Daoy (cell line): ENCODE results near the gene SRC. TPM values are rescaled to one million over a fixed set of nuclear protein-coding genes. Genes with fewer than 3 reads are reported as not detected.
A peak's percentile ranks its signal among the peaks of the same experiment; 100 is the strongest.

Source experiments
- DNase-seq: peaks from one replicate; pipeline ENCODE4 v3.0.0-alpha.2; 2015; ENCODE audit warnings: low read depth
- total RNA-seq: library from RNA; depleted of rRNA; stranded (reverse); fragments of >200 nt; shearing (Covaris generic); gene quantifications from 2 replicates; pipeline ENCODE4 v1.2.3, GENCODE V29; 2014

The SRC gene
- total RNA-seq, 1 experiment from 2014 or later, result 9.5 TPM

- DNase-seq, result no peak
These were observed 5.0 kb downstream of the SRC start for GRCh38 chr20:37350649-37351574.

GRCh38 chr20:37351689-37352607 lies 6.0 kb downstream of the SRC start:
- no peak for DNase-seq

DNA sequence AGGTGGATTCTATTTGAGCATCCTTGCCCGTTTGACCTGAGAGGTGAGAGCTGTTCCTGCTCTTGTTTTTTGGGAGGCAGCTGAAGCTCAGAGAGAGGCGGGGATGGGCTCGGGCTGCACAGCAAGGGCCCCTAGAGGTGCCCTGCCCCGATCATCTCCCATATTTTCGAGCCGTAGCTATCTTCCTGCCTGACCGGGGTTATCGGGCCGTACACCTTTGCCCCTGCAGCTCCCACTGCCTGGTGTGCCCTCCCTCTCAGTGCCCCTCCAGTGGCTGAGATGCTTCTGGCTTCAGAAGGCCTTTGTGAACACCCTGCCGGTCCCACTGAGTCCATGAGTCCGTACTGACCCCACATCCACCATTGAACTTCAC lies 6.7 kb downstream of the SRC start:
- DNase-seq, result no peak

GRCh38 chr20:37353285-37353849 lies 7.4 kb downstream of the SRC start:
- DNase-seq, result no peak

DNA sequence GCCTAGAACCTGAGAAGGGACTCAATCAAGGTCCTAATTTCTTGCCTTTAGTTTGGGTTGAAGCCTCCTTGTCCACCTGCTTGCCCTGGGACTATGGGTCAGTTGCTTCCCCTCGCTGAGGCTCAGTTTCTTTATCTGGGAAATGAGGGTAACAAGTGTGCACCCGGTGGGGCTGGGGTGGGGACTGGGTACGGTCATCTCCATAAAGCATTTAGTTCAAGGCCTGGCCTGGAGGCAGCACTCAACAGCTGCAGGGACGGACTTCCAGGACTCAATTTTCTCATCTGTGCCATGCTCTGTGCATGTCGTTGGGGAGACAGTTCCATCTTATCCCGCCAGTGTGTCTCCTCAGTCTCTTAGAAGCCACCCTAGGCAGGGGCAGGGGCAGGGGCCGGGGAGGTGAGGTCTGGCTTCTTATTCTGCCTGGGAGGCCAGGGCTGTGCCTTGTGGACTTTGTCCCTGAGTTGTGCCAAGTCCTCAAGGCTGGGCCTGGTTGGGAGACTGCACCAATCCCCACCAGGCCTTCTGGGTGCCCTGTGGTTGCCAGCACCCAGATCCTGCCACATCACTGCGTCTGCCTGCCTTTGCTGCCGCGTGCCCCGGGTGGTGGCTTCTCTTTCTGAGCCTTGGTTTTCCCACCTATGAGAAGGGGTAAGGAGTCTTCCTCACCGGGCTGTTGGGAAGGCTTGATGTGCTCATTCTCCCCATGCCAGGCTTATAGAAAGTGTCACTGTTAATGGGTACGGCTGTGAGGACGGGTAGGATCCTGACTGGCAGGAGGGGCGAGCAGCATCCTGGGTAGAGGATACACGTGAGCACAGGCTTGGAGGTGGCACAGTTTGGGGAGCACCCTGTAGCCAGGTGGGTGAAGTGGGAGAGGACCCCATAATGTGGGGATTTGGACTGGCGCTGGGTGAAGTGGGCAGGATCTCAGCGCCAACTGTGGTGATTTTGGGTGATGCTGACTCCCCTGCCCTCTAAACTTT lies 8.6 kb downstream of the SRC start:
- DNase-seq, result no peak

- DNase-seq, result no peak
These were observed 9.6 kb downstream of the SRC start for GRCh38 chr20:37355252-37356180.

GRCh38 chr20:37356387-37356786 lies 10.4 kb downstream of the SRC start:
- peak; percentile 55 for DNase-seq

GRCh38 chr20:37356961-37357371 lies 11.0 kb downstream of the SRC start:
- DNase-seq, result no peak

- no peak for DNase-seq
These were observed 11.8 kb downstream of the SRC start for GRCh38 chr20:37357481-37358365.

- DNase-seq, result no peak
These were observed 12.6 kb downstream of the SRC start for GRCh38 chr20:37358366-37359150.

- DNase-seq, result no peak
These were observed 13.4 kb downstream of the SRC start for GRCh38 chr20:37359331-37359730.

- DNase-seq, result no peak
These were observed 13.9 kb downstream of the SRC start for GRCh38 chr20:37359836-37360235.

DNA sequence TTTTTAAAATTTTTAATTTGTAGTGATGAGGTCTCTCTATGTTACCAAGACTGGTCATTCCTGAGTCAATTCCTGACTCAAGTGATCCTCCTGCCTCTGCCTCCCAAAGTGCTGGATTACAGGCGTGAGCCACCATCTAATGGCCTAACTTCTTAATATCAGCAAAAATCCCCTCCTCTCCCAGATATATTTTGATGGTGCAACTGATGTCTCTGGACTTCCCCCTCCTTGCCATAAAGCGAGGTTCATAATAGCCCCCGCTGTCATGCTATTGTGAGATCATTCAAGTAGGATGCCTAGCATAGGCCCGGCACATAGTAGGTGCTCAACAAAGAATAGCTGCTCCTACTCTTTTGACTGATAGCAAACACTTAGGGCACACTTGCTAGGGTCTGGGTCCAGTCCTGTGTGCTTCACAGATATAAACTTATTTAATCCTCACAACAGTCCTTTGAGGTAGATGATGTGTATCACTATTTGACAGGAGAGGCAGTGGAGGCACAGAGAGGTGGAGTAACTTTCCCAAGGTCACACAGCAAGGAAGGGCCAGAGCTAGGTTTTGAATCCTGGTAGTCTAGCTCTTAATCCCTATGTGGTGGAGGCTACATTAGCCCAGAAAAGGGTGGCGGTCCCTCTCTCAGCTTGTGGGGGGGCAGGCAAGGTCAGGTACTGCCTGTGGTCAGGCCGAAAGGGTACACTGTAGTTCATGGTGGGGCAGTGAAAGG lies 14.6 kb downstream of the SRC start:
- DNase-seq, result no peak

- no peak for DNase-seq
These were observed 15.4 kb downstream of the SRC start for GRCh38 chr20:37361336-37361735.

GRCh38 chr20:37362231-37362792 lies 16.4 kb downstream of the SRC start:
- DNase-seq, result no peak

DNA sequence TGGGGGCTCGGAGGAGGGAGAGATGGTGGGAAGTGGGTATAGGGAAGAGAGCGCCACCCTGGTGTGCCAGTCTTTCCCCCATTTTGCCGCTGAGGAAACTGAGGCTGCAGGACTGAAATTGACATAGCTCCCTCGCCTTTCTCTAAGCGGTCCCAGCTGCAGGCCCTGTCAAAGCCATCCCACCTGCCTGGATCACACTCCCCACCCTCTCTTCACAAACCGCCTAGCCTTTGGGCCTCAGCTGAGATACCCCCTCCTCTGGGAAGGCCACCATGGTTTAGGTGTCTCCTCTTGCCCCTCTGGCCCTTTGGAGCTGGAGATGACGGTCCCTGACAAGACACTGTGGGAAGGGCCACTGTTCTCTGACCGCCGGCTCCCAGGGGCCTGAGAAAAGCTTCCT lies 16.9 kb downstream of the SRC start:
- DNase-seq, result no peak
